Measurements from ENCODE around the gene NECTIN4. TPM values are rescaled to one million over a fixed set of nuclear protein-coding genes. Genes with fewer than 3 reads are reported as not detected.

The NECTIN4 gene
- total and polyA plus RNA-seq, 2 of the 13 experiments (the other 11 are each of a cell fraction or from before 2014, with no cell fraction given) = 5.9 to 12.4 TPM

DNA sequence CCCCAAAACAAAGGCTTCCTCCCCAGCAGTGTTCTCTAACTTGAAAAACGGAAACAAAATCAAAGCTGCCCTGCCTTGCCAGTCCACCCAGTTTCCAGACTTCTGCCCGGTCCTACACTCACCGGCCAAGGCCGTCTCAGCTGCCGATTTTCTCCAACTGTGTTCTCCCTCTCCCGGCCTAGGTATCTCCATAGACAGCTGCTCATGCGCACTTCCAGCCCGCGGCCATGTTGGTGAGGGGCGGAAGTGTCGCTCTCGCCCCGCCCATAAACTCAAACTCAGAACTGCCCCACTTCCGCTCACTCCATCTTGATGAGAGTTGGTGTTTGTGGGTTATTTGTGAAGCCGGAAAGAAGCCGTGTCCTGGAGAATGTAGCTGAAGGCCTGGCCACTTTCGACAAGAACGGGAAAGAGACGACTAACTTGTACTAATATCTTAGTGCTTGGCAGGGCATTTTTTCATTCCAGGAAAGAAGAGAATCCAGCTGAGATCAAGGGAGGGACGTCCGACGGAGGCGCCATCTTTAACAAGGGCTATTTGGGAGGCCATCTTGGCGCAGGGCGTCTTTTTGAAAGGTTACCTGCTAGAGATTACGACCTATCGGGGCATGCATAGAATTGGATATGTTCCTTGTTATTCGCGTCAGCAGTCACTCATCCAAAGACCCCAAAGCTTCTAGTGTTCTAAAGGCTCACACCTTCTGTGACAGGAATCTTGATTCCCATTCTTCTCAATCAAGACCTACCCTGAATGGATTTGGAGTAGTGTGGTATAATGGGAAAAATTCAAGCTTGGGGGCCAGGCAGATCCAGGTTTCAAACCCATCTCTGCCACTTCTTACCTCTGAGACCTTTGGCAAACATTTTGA lies 43.4 kb downstream of the NECTIN4 start, which contains the start of gene USF1 (continued):
- no peak for TF ChIP-seq ZNF891 (CRISPR knock-in tag; IDR thresholded peaks at IDR 0.05)
- TF ChIP-seq CHD2 (IDR thresholded peaks at IDR 0.05; ENCODE audit: low read depth, low read length) = 0 out of 2 replicates have a peak, but pooled peaks have one; percentile 5
- peak; percentile 12 for TF ChIP-seq AGO2 (optimal IDR thresholded peaks at IDR 0.05; ENCODE audit: low read depth, low read length)
- peak; percentile 66; the same call in 1 of the 2 replicates for TF ChIP-seq KAT7 (CRISPR knock-in tag; IDR thresholded peaks at IDR 0.05; ENCODE audit: borderline replicate concordance)
- peak; percentile 84 for TF ChIP-seq POGZ (CRISPR knock-in tag; IDR thresholded peaks at IDR 0.05)
- peak; percentile 73 for TF ChIP-seq KDM2A (CRISPR knock-in tag; IDR thresholded peaks at IDR 0.05; ENCODE audit: borderline replicate concordance, low read depth)
- TF ChIP-seq NAIF1 (CRISPR knock-in tag; IDR thresholded peaks at IDR 0.05; ENCODE audit: borderline replicate concordance) = no peak
- TF ChIP-seq, protein P1, sequence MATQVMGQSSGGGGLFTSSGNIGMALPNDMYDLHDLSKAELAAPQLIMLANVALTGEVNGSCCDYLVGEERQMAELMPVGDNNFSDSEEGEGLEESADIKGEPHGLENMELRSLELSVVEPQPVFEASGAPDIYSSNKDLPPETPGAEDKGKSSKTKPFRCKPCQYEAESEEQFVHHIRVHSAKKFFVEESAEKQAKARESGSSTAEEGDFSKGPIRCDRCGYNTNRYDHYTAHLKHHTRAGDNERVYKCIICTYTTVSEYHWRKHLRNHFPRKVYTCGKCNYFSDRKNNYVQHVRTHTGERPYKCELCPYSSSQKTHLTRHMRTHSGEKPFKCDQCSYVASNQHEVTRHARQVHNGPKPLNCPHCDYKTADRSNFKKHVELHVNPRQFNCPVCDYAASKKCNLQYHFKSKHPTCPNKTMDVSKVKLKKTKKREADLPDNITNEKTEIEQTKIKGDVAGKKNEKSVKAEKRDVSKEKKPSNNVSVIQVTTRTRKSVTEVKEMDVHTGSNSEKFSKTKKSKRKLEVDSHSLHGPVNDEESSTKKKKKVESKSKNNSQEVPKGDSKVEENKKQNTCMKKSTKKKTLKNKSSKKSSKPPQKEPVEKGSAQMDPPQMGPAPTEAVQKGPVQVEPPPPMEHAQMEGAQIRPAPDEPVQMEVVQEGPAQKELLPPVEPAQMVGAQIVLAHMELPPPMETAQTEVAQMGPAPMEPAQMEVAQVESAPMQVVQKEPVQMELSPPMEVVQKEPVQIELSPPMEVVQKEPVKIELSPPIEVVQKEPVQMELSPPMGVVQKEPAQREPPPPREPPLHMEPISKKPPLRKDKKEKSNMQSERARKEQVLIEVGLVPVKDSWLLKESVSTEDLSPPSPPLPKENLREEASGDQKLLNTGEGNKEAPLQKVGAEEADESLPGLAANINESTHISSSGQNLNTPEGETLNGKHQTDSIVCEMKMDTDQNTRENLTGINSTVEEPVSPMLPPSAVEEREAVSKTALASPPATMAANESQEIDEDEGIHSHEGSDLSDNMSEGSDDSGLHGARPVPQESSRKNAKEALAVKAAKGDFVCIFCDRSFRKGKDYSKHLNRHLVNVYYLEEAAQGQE (IDR thresholded peaks at IDR 0.05; ENCODE audit: borderline replicate concordance in 1 of 2, low read depth in 1 of 2, low read length in 2 of 2) = peak in 1 of 2 experiments; percentile 25; a peak in 1 of 4 replicates
- peak; percentile 48 for TF ChIP-seq UBTF (CRISPR knock-in tag; IDR thresholded peaks at IDR 0.05)
- 0 out of 2 replicates have a peak, but pooled peaks have one; percentile 69 for TF ChIP-seq ZNF275 (CRISPR knock-in tag; IDR thresholded peaks at IDR 0.05; ENCODE audit: borderline replicate concordance)
- no peak for TF ChIP-seq ZNF562 (CRISPR knock-in tag; IDR thresholded peaks at IDR 0.05; ENCODE audit: borderline replicate concordance)
- no peak for TF ChIP-seq ZNF333 (CRISPR knock-in tag; IDR thresholded peaks at IDR 0.05; ENCODE audit: borderline replicate concordance)
- TF ChIP-seq ZNF382 (CRISPR knock-in tag; IDR thresholded peaks at IDR 0.05; ENCODE audit: borderline replicate concordance) = no peak
- TF ChIP-seq ARNT (IDR thresholded peaks at IDR 0.05) = no peak

Measured in HepG2 (cell line).